ENCODE measurements around the gene RNU6-8.

DNA sequence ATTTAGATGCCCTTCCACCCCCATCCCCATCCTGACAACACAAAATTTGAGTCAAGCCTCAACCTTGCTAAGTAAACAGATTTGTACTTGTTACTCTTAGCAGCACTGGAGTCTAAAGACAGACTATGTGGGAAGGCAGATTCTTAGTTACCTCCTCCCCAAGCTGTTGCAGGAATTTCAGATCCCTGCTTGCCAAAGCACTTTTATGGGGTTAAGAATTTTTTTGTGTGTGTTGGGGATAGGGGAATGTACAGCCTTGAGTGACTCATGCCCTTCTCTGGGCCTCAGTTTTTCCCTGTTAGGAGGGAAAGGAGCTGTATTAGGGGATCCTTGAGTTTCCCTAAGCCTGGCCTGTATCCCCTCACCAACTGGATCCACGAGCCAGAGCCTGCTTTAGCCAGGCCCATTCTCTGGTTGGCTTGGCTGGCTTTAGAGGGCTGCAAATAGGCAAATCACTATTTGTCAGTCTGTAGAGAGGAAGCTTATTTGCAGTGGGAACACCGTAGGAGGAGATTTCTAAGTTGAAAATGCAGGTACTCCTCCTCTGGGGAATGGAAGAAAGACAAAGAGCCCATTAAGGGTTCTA, 27.7 kb upstream of the RNU6-8 start:
- TF ChIP-seq, protein P1, sequence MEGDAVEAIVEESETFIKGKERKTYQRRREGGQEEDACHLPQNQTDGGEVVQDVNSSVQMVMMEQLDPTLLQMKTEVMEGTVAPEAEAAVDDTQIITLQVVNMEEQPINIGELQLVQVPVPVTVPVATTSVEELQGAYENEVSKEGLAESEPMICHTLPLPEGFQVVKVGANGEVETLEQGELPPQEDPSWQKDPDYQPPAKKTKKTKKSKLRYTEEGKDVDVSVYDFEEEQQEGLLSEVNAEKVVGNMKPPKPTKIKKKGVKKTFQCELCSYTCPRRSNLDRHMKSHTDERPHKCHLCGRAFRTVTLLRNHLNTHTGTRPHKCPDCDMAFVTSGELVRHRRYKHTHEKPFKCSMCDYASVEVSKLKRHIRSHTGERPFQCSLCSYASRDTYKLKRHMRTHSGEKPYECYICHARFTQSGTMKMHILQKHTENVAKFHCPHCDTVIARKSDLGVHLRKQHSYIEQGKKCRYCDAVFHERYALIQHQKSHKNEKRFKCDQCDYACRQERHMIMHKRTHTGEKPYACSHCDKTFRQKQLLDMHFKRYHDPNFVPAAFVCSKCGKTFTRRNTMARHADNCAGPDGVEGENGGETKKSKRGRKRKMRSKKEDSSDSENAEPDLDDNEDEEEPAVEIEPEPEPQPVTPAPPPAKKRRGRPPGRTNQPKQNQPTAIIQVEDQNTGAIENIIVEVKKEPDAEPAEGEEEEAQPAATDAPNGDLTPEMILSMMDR (IDR thresholded peaks at IDR 0.05; ENCODE audit: low read length), result no peak
- no peak for TF ChIP-seq EZH2 (optimal IDR thresholded peaks at IDR 0.05; ENCODE audit: low read depth, low read length)
